Liver (tissue), 9 donors: Measurements from ENCODE around the gene GASK1B. TPM values are rescaled to one million over a fixed set of nuclear protein-coding genes. Genes with fewer than 3 reads are reported as not detected.

Experiments used
- DNase-seq: peaks from one replicate; pipeline ENCODE4 v3.0.0-alpha.2; 2017; ENCODE audit warnings: low spot score
- H3K27ac ChIP-seq, 2 donors: one replicate each; pipeline ENCODE4 v1.7.0; 2013; ENCODE audit warnings: inconsistent platforms in 2 of 2, low read length in 2 of 2, control low read depth in 1 of 2, low read depth in 1 of 2, mild to moderate bottlenecking in 1 of 2
- H3K27me3 ChIP-seq, 4 donors: one replicate each; pipeline versions ENCODE4 v1.6.1 to v1.7.0; 2013; ENCODE audit warnings: low read length in 3 of 4, inconsistent platforms in 1 of 4, mild to moderate bottlenecking in 1 of 4, moderate library complexity in 1 of 4; ENCODE audit not compliant: control insufficient read depth in 4 of 4, insufficient read depth in 4 of 4
- H3K36me3 ChIP-seq, 4 donors: one replicate each; pipeline versions ENCODE4 v1.6.1 to v1.7.0; 2013; ENCODE audit warnings: low read length in 3 of 4, mild to moderate bottlenecking in 3 of 4, low read depth in 1 of 4, moderate library complexity in 1 of 4; ENCODE audit not compliant: control insufficient read depth in 4 of 4, insufficient read depth in 3 of 4
- H3K4me1 ChIP-seq, 4 donors: one replicate each; pipeline versions ENCODE4 v1.6.1 to v1.7.0; 2013; ENCODE audit warnings: low read length in 3 of 4, mild to moderate bottlenecking in 3 of 4, moderate library complexity in 1 of 4; ENCODE audit not compliant: control insufficient read depth in 4 of 4, insufficient read depth in 4 of 4
- H3K4me3 ChIP-seq, 3 donors: one replicate each; pipeline versions ENCODE4 v1.6.1 to v1.7.0; 2013; ENCODE audit warnings: low read length in 3 of 3, control low read depth in 1 of 3, low read depth in 1 of 3, mild to moderate bottlenecking in 1 of 3
- H3K9ac ChIP-seq, 2 donors: one replicate each; pipeline ENCODE4 v1.7.0; 2013; ENCODE audit warnings: low read length in 2 of 2, mild to moderate bottlenecking in 2 of 2, moderate library complexity in 2 of 2, control low read depth in 1 of 2, low read depth in 1 of 2
- H3K9me3 ChIP-seq, 4 donors: one replicate each; pipeline versions ENCODE4 v1.6.1 to v1.7.0; 2013; ENCODE audit warnings: low read length in 3 of 4; ENCODE audit not compliant: control insufficient read depth in 4 of 4
- EGR1 ChIP-seq, 2 donors: IDR thresholded peaks; 2 replicates each; pipeline ENCODE4 v1.6.1; 2016 to 2018; ENCODE audit warnings: antibody characterized with exemption in 2 of 2, low read depth in 2 of 2
- FOXA1 ChIP-seq: IDR thresholded peaks from 2 replicates; pipeline ENCODE4 v1.6.1; 2016; ENCODE audit warnings: antibody characterized with exemption
- FOXA2 ChIP-seq: IDR thresholded peaks from 2 replicates; pipeline ENCODE4 v1.6.1; 2016; ENCODE audit warnings: antibody characterized with exemption
- GABPA ChIP-seq, 2 donors: IDR thresholded peaks in 1 of 2; conservative IDR thresholded peaks in 1 of 2; 2 replicates each; pipeline ENCODE4 v1.6.1; 2016; ENCODE audit warnings: antibody characterized with exemption in 2 of 2, mild to moderate bottlenecking in 1 of 2, moderate library complexity in 1 of 2
- HNF4A ChIP-seq, 2 donors: conservative IDR thresholded peaks; 2 replicates each; pipeline ENCODE4 v1.6.1; 2016; ENCODE audit warnings: antibody characterized with exemption in 2 of 2, mild to moderate bottlenecking in 2 of 2
- HNF4G ChIP-seq: IDR thresholded peaks from 2 replicates; pipeline ENCODE4 v1.6.1; 2016; ENCODE audit warnings: antibody characterized with exemption
- JUND ChIP-seq, 2 donors: IDR thresholded peaks; 2 replicates each; pipeline ENCODE4 v1.6.1; 2016; ENCODE audit warnings: antibody characterized with exemption in 2 of 2
- NR2F2 ChIP-seq: IDR thresholded peaks from 2 replicates; pipeline ENCODE4 v1.6.1; 2016; ENCODE audit warnings: antibody characterized with exemption
- RAD21 ChIP-seq, 2 donors: IDR thresholded peaks; 2 replicates each; pipeline ENCODE4 v1.6.1; 2016; ENCODE audit warnings: antibody characterized with exemption in 2 of 2, mild to moderate bottlenecking in 2 of 2
- RXRA ChIP-seq, 2 donors: IDR thresholded peaks; 2 replicates each; pipeline ENCODE4 v1.6.1; 2017 to 2018; ENCODE audit warnings: antibody characterized with exemption in 2 of 2, mild to moderate bottlenecking in 1 of 2
- SP1 ChIP-seq: IDR thresholded peaks from 2 replicates; pipeline ENCODE4 v1.6.1; 2018; ENCODE audit warnings: antibody characterized with exemption, mild to moderate bottlenecking
- TAF1 ChIP-seq: conservative IDR thresholded peaks from 2 replicates; pipeline ENCODE4 v1.6.1; 2016; ENCODE audit warnings: antibody characterized with exemption, mild to moderate bottlenecking
- YY1 ChIP-seq: IDR thresholded peaks from 2 replicates; pipeline ENCODE4 v1.6.1; 2016; ENCODE audit warnings: antibody characterized with exemption, mild to moderate bottlenecking
- WGBS: extraction: QIAGEN DNeasy Blood & Tissue Kit; methylation state at CpG from one replicate; pipeline ENCODE4 v1.1.7; 2013; 5-methylcytosine and 5-hydroxymethylcytosine counted together
- polyA plus RNA-seq, 2 donors: library from polyadenylated mRNA; stranded (reverse) in 1 of 2; unstranded in 1 of 2; fragments of 200-250 nt in 1 of 2; fragments of >200 nt in 1 of 2; fragmentation: Nextera tagmentation in 1 of 2; extraction: Ambion mirVana in 1 of 2; gene quantifications; one replicate each; pipeline versions ENCODE4 v1.2.1 to v1.2.3, GENCODE V29; 2013 to 2015
- total RNA-seq, 2 donors: library from RNA; depleted of rRNA; stranded (reverse); fragments of >200 nt; gene quantifications; one replicate each; pipeline ENCODE4 v1.2.3, GENCODE V29; 2014
- TF ChIP-seq, protein P1 (sequence below): IDR thresholded peaks from 2 replicates; pipeline ENCODE4 v1.6.1; 2016; ENCODE audit warnings: antibody characterized with exemption
- TF ChIP-seq, protein P2 (sequence below): IDR thresholded peaks from 2 replicates; pipeline ENCODE4 v1.6.1; 2016; ENCODE audit warnings: antibody characterized with exemption, mild to moderate bottlenecking
- TF ChIP-seq, protein P3 (sequence below): IDR thresholded peaks from 2 replicates; pipeline ENCODE4 v1.6.1; 2016; ENCODE audit warnings: antibody characterized with exemption
- donor health status: healthy.
- donor health status: healthy.
- donor health status: healthy.
- donor health status: healthy.
- donor health status: healthy.

The GASK1B gene
- total and polyA plus RNA-seq, 4 donors, result 1.3 to 8.2 (median 4.4) TPM

DNA sequence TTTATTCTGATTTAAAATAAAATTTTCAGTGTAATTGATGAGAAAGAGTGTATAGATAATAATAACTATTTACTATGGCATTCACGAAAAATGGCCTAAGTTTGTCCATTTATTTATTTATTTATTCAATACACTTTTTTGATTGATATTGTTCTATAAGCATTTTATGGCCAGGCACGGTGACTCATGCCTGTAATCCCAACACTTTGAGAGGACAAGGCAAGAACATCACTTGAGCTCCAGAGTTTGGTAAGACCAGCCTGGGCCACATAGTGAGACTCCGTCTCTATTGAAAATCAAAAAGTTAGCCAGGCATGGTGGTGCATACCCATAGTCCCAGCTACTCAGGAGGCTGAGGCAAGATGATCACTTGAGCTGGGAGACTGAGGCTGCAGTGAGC, 25.7 kb downstream of the GASK1B start:
- Histone ChIP-seq H3K4me3 (no peak overlapping the region), H3K9me3 (peaks cover 0 to 2% (median 0%) of the 10 kb centered on the region in 4 donors), H3K36me3 (no peaks in the 10 kb centered on the region), H3K27ac (no peak overlapping the region), H3K4me1 (no peaks in the 10 kb centered on the region), H3K27me3 (no peaks in the 10 kb centered on the region), H3K9ac (no peak overlapping the region)
- no peak for DNase-seq
- TF ChIP-seq NR2F2, result no peak
- no peak for TF ChIP-seq EGR1 (IDR thresholded peaks at IDR 0.05; ENCODE audit: low read depth in 2 of 2)
- TF ChIP-seq, protein P1, sequence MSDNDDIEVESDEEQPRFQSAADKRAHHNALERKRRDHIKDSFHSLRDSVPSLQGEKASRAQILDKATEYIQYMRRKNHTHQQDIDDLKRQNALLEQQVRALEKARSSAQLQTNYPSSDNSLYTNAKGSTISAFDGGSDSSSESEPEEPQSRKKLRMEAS, result no peak
- no peak for TF ChIP-seq TAF1
- TF ChIP-seq, protein P2, sequence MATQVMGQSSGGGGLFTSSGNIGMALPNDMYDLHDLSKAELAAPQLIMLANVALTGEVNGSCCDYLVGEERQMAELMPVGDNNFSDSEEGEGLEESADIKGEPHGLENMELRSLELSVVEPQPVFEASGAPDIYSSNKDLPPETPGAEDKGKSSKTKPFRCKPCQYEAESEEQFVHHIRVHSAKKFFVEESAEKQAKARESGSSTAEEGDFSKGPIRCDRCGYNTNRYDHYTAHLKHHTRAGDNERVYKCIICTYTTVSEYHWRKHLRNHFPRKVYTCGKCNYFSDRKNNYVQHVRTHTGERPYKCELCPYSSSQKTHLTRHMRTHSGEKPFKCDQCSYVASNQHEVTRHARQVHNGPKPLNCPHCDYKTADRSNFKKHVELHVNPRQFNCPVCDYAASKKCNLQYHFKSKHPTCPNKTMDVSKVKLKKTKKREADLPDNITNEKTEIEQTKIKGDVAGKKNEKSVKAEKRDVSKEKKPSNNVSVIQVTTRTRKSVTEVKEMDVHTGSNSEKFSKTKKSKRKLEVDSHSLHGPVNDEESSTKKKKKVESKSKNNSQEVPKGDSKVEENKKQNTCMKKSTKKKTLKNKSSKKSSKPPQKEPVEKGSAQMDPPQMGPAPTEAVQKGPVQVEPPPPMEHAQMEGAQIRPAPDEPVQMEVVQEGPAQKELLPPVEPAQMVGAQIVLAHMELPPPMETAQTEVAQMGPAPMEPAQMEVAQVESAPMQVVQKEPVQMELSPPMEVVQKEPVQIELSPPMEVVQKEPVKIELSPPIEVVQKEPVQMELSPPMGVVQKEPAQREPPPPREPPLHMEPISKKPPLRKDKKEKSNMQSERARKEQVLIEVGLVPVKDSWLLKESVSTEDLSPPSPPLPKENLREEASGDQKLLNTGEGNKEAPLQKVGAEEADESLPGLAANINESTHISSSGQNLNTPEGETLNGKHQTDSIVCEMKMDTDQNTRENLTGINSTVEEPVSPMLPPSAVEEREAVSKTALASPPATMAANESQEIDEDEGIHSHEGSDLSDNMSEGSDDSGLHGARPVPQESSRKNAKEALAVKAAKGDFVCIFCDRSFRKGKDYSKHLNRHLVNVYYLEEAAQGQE, result no peak
- no peak for TF ChIP-seq JUND (IDR thresholded peaks at IDR 0.05)
- TF ChIP-seq GABPA (IDR thresholded peaks at IDR 0.05 in 1 of 2, conservative IDR thresholded peaks at IDR 0.05 in 1 of 2), result no peak
- TF ChIP-seq, protein P3, sequence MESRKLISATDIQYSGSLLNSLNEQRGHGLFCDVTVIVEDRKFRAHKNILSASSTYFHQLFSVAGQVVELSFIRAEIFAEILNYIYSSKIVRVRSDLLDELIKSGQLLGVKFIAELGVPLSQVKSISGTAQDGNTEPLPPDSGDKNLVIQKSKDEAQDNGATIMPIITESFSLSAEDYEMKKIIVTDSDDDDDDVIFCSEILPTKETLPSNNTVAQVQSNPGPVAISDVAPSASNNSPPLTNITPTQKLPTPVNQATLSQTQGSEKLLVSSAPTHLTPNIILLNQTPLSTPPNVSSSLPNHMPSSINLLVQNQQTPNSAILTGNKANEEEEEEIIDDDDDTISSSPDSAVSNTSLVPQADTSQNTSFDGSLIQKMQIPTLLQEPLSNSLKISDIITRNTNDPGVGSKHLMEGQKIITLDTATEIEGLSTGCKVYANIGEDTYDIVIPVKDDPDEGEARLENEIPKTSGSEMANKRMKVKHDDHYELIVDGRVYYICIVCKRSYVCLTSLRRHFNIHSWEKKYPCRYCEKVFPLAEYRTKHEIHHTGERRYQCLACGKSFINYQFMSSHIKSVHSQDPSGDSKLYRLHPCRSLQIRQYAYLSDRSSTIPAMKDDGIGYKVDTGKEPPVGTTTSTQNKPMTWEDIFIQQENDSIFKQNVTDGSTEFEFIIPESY, result no peak
- TF ChIP-seq HNF4A (conservative IDR thresholded peaks at IDR 0.05), result no peak
- no peak for TF ChIP-seq RAD21 (IDR thresholded peaks at IDR 0.05)
- 82% methylated on average over 3 of the region's 3 CpGs for WGBS

DNA sequence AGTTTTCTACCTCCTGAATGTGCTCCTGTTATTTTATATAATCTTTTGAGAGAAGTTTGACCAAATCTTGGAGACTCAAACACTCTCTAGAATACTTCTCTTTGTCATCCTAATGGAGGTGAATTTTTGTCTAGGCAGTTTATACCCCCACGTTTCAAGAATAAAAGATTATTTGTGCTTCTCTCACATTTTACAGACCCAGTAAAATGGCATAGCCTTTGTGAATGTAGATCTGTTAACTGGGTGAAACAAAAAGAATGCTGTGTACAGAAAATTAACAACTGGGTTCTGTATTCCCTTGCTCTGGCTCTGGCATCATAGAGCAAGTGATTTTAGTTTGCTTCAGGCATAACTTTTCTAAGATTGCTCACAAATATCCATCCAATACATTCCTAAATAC, 26.1 kb downstream of the GASK1B start:
- no peak for DNase-seq
- Histone ChIP-seq H3K4me3 (no peak overlapping the region), H3K36me3 (no peaks in the 10 kb centered on the region), H3K9ac (no peak overlapping the region), H3K27me3 (no peaks in the 10 kb centered on the region), H3K27ac (no peak overlapping the region), H3K9me3 (peaks cover 0 to 1% (median 0%) of the 10 kb centered on the region in 4 donors), H3K4me1 (no peaks in the 10 kb centered on the region)
- WGBS, result 62% methylated on average over 1 of the region's 1 CpG
- no peak for TF ChIP-seq HNF4G
- TF ChIP-seq FOXA2, result no peak
- TF ChIP-seq RXRA (IDR thresholded peaks at IDR 0.05), result no peak
- no peak for TF ChIP-seq NR2F2
- no peak for TF ChIP-seq FOXA1
- TF ChIP-seq SP1, result no peak
- no peak for TF ChIP-seq YY1
- no peak for TF ChIP-seq EGR1 (IDR thresholded peaks at IDR 0.05; ENCODE audit: low read depth in 2 of 2)
- TF ChIP-seq GABPA (IDR thresholded peaks at IDR 0.05 in 1 of 2, conservative IDR thresholded peaks at IDR 0.05 in 1 of 2), result no peak
- no peak for TF ChIP-seq JUND (IDR thresholded peaks at IDR 0.05)
- TF ChIP-seq, protein P2, result no peak
- TF ChIP-seq HNF4A (conservative IDR thresholded peaks at IDR 0.05), result no peak
- TF ChIP-seq, protein P1, result no peak
